ENCODE measurements around the gene MARS2. TPM values are rescaled to one million over a fixed set of nuclear protein-coding genes. Genes with fewer than 3 reads are reported as not detected.
"Not testable (repeated sequence)": the region's sequence is repeated elsewhere in the genome, so short reads cannot be mapped to it uniquely, and the experiment has no call there.

The MARS2 gene
- total and polyA plus RNA-seq, 2 experiments from 2014 or later: 8.4 to 10.2 TPM

GRCh38 chr2:197708331-197708730 lies 3.2 kb downstream of the MARS2 start:
- peaks cover 21% of the 10 kb centered on the region for H3K4me1 ChIP-seq (ENCODE audit: low read depth)
- no peaks in the 10 kb centered on the region for H3K9me3 ChIP-seq (ENCODE audit: low read depth)
- H3K4me3 ChIP-seq: peak overlapping the region; percentile 76
- no peak overlapping the region for H3K27ac ChIP-seq
- DNase-seq (ENCODE audit: low read depth in 1 of 2, low spot score in 1 of 2): peak in 1 of 2 donors; percentile 74
- H3K36me3 ChIP-seq: no peaks in the 10 kb centered on the region
- TF ChIP-seq CTCF (IDR thresholded peaks at IDR 0.05; ENCODE audit: low read depth, low read length): no peak
- H3K27me3 ChIP-seq: no peaks in the 10 kb centered on the region

GRCh38 chr2:197709140-197709539 lies 4.0 kb downstream of the MARS2 start:
- not testable (repeated sequence) for H3K9me3 ChIP-seq (ENCODE audit: low read depth); H3K27ac ChIP-seq; DNase-seq (ENCODE audit: low read depth in 1 of 2, low spot score in 1 of 2); H3K36me3 ChIP-seq; H3K27me3 ChIP-seq; H3K4me3 ChIP-seq
- peaks cover 21% of the 10 kb centered on the region for H3K4me1 ChIP-seq (ENCODE audit: low read depth)

GRCh38 chr2:197710424-197711042 lies 5.4 kb downstream of the MARS2 start:
- no peak overlapping the region for H3K4me3 ChIP-seq
- no peak overlapping the region for H3K27ac ChIP-seq
- TF ChIP-seq CTCF (IDR thresholded peaks at IDR 0.05; ENCODE audit: low read depth, low read length): no peak
- no peaks in the 10 kb centered on the region for H3K27me3 ChIP-seq
- peaks cover 16% of the 10 kb centered on the region for H3K4me1 ChIP-seq (ENCODE audit: low read depth)
- H3K36me3 ChIP-seq: no peaks in the 10 kb centered on the region
- H3K9me3 ChIP-seq (ENCODE audit: low read depth): no peaks in the 10 kb centered on the region
- DNase-seq (ENCODE audit: low read depth in 1 of 2, low spot score in 1 of 2): no peak

- H3K4me3 ChIP-seq: no peak overlapping the region
- no peaks in the 10 kb centered on the region for H3K9me3 ChIP-seq (ENCODE audit: low read depth)
- no peak for DNase-seq (ENCODE audit: low read depth in 1 of 2, low spot score in 1 of 2)
- no peak for TF ChIP-seq CTCF (IDR thresholded peaks at IDR 0.05; ENCODE audit: low read depth, low read length)
- peaks cover 16% of the 10 kb centered on the region for H3K4me1 ChIP-seq (ENCODE audit: low read depth)
- H3K27me3 ChIP-seq: no peaks in the 10 kb centered on the region
- H3K36me3 ChIP-seq: no peaks in the 10 kb centered on the region
- no peak overlapping the region for H3K27ac ChIP-seq
Observed at GRCh38 chr2:197711578-197711977, 6.4 kb downstream of the MARS2 start.

GRCh38 chr2:197713271-197713670 lies 8.1 kb downstream of the MARS2 start:
- Histone ChIP-seq H3K27me3 (no peaks in the 10 kb centered on the region), H3K27ac (no peak overlapping the region), H3K36me3 (no peaks in the 10 kb centered on the region), H3K4me1 (ENCODE audit: low read depth) (peaks cover 2% of the 10 kb centered on the region), H3K4me3 (no peak overlapping the region), H3K9me3 (ENCODE audit: low read depth) (no peaks in the 10 kb centered on the region)
- TF ChIP-seq CTCF (IDR thresholded peaks at IDR 0.05; ENCODE audit: low read depth, low read length): no peak
- no peak for DNase-seq (ENCODE audit: low read depth in 1 of 2, low spot score in 1 of 2)

- no peak for TF ChIP-seq CTCF (IDR thresholded peaks at IDR 0.05; ENCODE audit: low read depth, low read length)
- H3K4me3 ChIP-seq: no peak overlapping the region
Observed at GRCh38 chr2:197717863-197718262, 12.7 kb downstream of the MARS2 start.

More at GRCh38 chr2:197717863-197718262, 12.7 kb downstream of the MARS2 start:
- no peak for DNase-seq (ENCODE audit: low read depth in 1 of 2, low spot score in 1 of 2)
- H3K36me3 ChIP-seq: no peaks in the 10 kb centered on the region
- H3K9me3 ChIP-seq (ENCODE audit: low read depth): no peaks in the 10 kb centered on the region
- H3K4me1 ChIP-seq (ENCODE audit: low read depth): no peaks in the 10 kb centered on the region
- H3K27me3 ChIP-seq: no peaks in the 10 kb centered on the region
- H3K27ac ChIP-seq: no peak overlapping the region
